Activated CD4-positive, alpha-beta memory T cell treated with anti-CD3 and anti-CD28 coated beads, Interleukin-2, amount 10 ng/mL, durations not matched to agents 7 days and 5 days (primary cell): ENCODE results near the gene GNG5. TPM values are rescaled to one million over a fixed set of nuclear protein-coding genes. Genes with fewer than 3 reads are reported as not detected.
A peak's percentile ranks its signal among the peaks of the same experiment; 100 is the strongest.
"Not testable (repeated sequence)": the region's sequence is repeated elsewhere in the genome, so short reads cannot be mapped to it uniquely, and the experiment has no call there.

Experiments used
- CTCF ChIA-PET: fragments of 350-600 bp; sonication (Branson Sonifier 250); formaldehyde crosslinking; loops from one replicate; lab custom pipeline; 2021; ENCODE audit warnings: antibody characterized with exemption, inconsistent platforms; lab: Charles Lee
- POLR2A ChIA-PET: fragments of 350-600 bp; sonication (Branson Sonifier 250); formaldehyde crosslinking; loops from one replicate; lab custom pipeline; 2021; ENCODE audit warnings: antibody characterized with exemption; lab: Charles Lee
- DNase-seq: peaks from one replicate; pipeline ENCODE4 v3.0.0-alpha.2; 2020
- H3K27ac Mint-ChIP-seq: one replicate; pipeline ENCODE4 v1.8.0; 2021; ENCODE audit warnings: mild to moderate bottlenecking, mixed read lengths
- H3K27me3 Mint-ChIP-seq: one replicate; pipeline ENCODE4 v1.8.0; 2021; ENCODE audit warnings: mixed read lengths
- H3K36me3 Mint-ChIP-seq: one replicate; pipeline ENCODE4 v1.8.0; 2021; ENCODE audit warnings: low read depth, mixed read lengths
- H3K4me1 Mint-ChIP-seq: one replicate; pipeline ENCODE4 v1.8.0; 2021; ENCODE audit warnings: mixed read lengths
- H3K4me3 Mint-ChIP-seq: one replicate; pipeline ENCODE4 v1.8.0; 2021; ENCODE audit warnings: mild to moderate bottlenecking, mixed read lengths
- H3K9me3 Mint-ChIP-seq: one replicate; pipeline ENCODE4 v1.8.0; 2021; ENCODE audit warnings: mixed read lengths
- total RNA-seq, 2 experiments: library from RNA; stranded (reverse); gene quantifications; one replicate each; pipeline ENCODE4 v1.2.3, GENCODE V29; 2021

GNG5 gene
- total RNA-seq, 2 experiments from 2014 or later = 122 to 127 TPM

DNA sequence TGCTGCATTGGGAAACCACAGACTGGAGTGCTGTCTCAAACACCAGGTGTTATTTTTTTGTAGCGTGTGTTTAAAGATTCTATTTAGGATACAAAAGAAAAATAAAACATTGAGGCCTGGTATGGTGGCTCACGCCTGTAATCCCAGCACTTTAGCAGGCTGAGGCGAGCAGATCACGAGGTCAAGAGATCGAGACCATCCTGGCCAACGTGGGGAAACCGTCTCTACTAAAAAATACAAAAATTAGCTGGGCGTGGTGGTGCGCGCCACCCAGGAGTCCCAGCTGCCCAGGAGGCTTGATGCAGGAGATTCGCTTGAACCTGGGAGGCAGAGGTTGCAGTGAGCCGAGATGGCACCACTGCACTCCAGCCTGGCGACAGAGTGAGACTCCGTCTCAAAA lies 1.5 kb upstream of the GNG5 start:
- H3K27me3 Mint-ChIP-seq, DNase-seq, CTCF ChIA-PET, H3K27ac Mint-ChIP-seq: not testable (repeated sequence)
- Mint-ChIP-seq H3K4me1 (peaks cover 29% of the 10 kb centered on the region), H3K4me3 (peak overlapping the region; percentile 95), H3K36me3 (peaks cover 53% of the 10 kb centered on the region), H3K9me3 (peaks cover 14% of the 10 kb centered on the region)
- POLR2A ChIA-PET = interaction anchor here (3.1 to 6.3 kb wide), 3 partner anchors 13 to 182 kb away, joined by 24 to 209 read pairs (median 30); partner anchors contain the start of genes CTBS and SSX2IP

DNA sequence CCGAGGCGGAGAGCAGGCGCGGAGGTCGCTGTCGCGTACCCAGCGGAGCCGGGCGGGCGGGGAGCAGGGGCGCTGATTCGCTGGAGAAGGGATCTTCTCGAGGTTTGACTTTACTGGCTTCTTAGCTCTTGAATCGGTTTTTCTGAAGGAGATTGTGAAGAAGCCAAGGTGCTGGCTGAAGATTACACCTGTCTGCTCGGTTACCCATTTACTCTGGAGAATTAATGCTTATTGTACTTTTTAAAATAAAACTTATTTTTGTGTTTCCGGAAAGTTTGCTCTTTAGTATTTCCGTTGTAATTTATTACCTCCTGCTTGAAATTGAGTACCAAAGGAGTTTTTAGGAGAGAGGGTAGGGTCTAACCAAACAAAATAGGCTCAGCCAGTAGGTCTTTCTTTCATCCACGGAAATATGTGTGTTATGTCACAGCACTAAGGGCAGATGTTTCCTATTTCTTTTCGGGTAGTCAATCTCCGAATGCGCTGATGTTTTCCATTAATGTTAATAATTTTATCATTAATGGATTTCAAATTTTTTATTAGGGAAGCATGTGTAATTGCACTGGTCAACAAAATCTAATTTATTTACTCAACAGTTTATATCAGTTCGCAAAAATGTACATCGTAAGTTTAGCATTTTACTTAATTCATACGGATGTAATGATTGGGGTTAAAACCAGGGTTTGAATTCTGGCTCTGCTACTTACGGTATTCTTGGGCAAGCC lies 510 bp upstream of the GNG5 start:
- CTCF ChIA-PET = interaction anchor here (0.6 to 3.6 kb wide), 7 partner anchors 27 to 740 kb away, joined by 3 to 27 read pairs (median 6); partner anchors contain the start of genes CTBS and PRKACB
- peaks cover 14% of the 10 kb centered on the region for H3K9me3 Mint-ChIP-seq
- H3K27me3 Mint-ChIP-seq = no peaks in the 10 kb centered on the region
- POLR2A ChIA-PET = interaction anchor here (0.6 to 6.3 kb wide), 25 partner anchors 9 to 999 kb away, joined by 3 to 209 read pairs (median 8); partner anchors contain the start of genes BCL10, C1orf52, CTBS and PRKACB
- H3K4me3 Mint-ChIP-seq = peak overlapping the region; percentile 95
- H3K36me3 Mint-ChIP-seq = peaks cover 54% of the 10 kb centered on the region
- H3K27ac Mint-ChIP-seq = peak overlapping the region; percentile 97
- H3K4me1 Mint-ChIP-seq = peaks cover 35% of the 10 kb centered on the region
- no peak for DNase-seq

DNA sequence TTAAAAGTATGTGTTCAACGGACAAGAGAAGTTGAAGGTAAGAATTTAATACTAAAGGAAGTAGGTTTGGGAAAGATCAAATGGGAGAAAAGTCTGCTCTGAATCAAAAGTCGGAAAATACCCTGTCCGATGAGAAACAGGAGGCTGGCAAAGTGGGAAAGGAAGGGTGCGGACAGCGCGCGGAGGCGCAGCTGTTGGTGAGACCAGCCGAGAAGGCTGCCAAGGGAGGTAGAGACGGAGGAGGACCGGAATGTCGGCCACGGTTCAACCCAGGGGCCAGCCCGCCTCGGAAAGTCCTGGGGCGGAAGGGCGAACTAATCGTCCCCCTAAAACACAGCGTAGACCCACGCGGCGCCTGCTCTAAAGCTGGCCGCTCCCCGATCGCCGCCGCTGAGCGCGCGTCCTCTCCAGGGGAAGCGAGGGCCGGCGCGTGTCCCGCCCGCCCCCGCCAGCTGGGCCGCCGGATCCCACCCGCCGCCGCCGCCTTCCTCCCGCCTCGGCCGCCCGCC lies 834 bp downstream of the GNG5 start:
- Mint-ChIP-seq H3K4me3 (peak overlapping the region; percentile 95), H3K9me3 (peaks cover 14% of the 10 kb centered on the region), H3K4me1 (peaks cover 48% of the 10 kb centered on the region), H3K27ac (peak overlapping the region; percentile 97), H3K36me3 (peaks cover 64% of the 10 kb centered on the region), H3K27me3 (no peaks in the 10 kb centered on the region)
- ChIA-PET POLR2A (interaction anchor here (0.8 to 6.3 kb wide), 23 partner anchors 8 to 998 kb away, joined by 3 to 209 read pairs (median 9); partner anchors contain the start of genes BCL10, CTBS, PRKACB and RPF1), CTCF (interaction anchor here (0.7 to 3.6 kb wide), 10 partner anchors 25 to 361 kb away, joined by 3 to 27 read pairs (median 4); partner anchors contain the start of genes CTBS and PRKACB)
- DNase-seq = no peak

DNA sequence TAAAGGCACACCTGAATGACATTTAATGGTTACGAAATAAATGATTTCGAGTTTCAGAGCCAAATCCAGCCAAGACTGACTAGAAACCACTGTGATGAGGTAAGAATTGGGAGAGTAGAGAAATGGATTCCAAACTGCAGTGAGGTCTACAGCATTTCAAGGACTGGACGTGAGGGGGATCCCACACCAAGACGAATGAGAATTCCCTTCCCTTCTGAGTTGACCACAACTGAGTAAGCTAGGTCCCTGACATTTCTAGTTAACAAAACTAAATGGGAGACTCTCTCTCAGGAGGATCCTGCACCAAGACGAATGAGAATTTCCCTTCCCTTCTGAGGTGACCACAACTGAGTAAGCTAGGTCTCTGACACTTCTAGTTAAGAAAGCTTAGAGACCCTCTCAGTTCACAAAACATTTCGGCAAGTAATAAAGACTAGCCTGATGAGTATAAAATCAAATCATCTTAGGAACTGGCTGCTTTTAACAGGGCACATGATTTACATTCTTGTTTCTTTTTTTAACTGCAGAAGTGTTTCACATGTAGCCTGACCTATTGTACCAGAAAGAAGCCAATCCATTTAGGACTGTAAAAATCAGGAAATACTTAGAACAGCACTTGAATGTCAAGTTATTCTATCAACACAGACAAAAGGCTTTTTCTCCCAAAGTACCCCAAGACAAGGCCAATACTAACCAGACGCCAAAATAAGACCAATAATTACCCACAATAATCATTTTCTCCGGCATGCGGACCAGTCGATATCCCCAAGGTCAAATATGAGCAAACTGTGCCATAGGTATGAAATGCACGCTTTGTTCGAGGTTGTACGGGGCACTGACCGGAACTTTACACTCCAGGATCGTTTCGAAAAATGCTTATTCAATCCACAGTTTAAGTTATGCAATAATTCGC lies 1.5 kb downstream of the GNG5 start:
- Mint-ChIP-seq H3K27me3 (no peaks in the 10 kb centered on the region), H3K9me3 (peaks cover 11% of the 10 kb centered on the region), H3K27ac (peak overlapping the region; percentile 93), H3K4me3 (peak overlapping the region; percentile 95), H3K4me1 (peaks cover 51% of the 10 kb centered on the region), H3K36me3 (peaks cover 68% of the 10 kb centered on the region)
- ChIA-PET POLR2A (interaction anchor here (1.1 to 6.3 kb wide), 15 partner anchors 10 to 427 kb away, joined by 3 to 209 read pairs (median 12); partner anchors contain the start of genes CTBS, PRKACB, RPF1 and SSX2IP), CTCF (interaction anchor here (1.0 to 3.6 kb wide), 8 partner anchors 24 to 431 kb away, joined by 3 to 27 read pairs (median 3); partner anchors contain the start of gene CTBS)
- DNase-seq = no peak

DNA sequence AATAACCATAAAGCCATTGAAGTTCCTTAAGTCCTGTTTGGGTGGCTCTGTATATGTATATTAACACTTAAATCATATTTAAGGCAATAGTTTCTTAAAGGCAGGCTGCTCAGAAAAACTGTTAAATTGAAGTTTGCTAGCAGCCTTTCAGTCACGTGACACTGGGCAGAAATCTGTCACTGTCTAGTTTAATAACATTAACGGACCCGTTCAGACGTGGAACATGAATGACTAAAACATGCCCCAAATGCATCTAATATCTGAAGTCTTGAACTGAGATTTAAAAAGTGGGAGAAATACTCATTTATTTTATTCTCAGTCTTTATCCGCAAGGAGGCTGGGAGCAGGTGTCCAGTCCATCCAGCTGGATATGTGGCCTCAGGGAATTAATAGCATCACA lies 3.5 kb downstream of the GNG5 start:
- Mint-ChIP-seq H3K27ac (no peak overlapping the region), H3K27me3 (no peaks in the 10 kb centered on the region), H3K9me3 (no peaks in the 10 kb centered on the region), H3K4me3 (peak overlapping the region; percentile 6), H3K4me1 (peaks cover 52% of the 10 kb centered on the region), H3K36me3 (peaks cover 60% of the 10 kb centered on the region)
- DNase-seq = no peak
- CTCF ChIA-PET = interaction anchor here (1.4 kb wide), 1 partner anchor 23 kb away, joined by 5 read pairs; no protein-coding TSS in a partner anchor
- POLR2A ChIA-PET = interaction anchor here (1.0 to 6.3 kb wide), 4 partner anchors 23 to 359 kb away, joined by 3 to 209 read pairs (median 50); partner anchors contain the start of genes CTBS, PRKACB and RPF1

DNA sequence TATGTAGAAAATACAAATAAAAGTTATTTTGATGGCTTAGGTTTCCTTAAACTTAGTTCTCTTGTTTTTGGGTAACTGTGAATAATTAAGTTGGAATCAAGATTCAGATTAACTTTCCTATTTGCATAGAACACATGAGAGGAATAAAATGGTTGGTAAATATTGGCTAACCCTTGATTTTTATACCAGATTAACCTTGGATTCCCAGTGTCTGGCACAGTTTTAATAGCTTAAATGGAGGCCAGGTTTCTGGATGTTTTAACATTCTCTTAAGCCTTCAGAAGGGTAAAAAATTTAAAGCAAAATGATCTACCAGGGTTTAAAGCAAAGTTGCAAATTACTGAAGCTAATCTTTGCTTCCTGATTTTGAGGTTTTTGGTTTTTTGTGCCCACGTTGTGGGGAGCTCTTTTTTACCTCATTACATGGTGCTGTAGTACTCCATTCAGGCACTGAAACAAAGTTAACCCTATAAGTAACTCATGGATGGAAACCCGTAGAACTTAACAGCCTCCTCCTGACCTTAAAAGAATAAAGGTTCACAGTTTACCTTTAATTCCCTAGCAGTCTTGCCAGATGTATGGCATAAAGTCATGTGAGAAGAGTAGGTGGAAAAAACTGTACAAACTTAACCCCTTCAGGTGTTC lies 8.6 kb downstream of the GNG5 start:
- Mint-ChIP-seq H3K4me1 (peaks cover 28% of the 10 kb centered on the region), H3K27me3 (no peaks in the 10 kb centered on the region), H3K36me3 (peaks cover 58% of the 10 kb centered on the region), H3K9me3 (no peaks in the 10 kb centered on the region), H3K4me3 (no peak overlapping the region), H3K27ac (no peak overlapping the region)
- DNase-seq = no peak
- POLR2A ChIA-PET = interaction anchor here (0.8 to 1.5 kb wide), 3 partner anchors 8 to 75 kb away, joined by 4 to 9 read pairs (median 5); partner anchors contain the start of genes GNG5, RPF1 and SPATA1
- CTCF ChIA-PET = interaction anchor here (0.7 to 1.1 kb wide), 2 partner anchors 122 to 354 kb away, joined by 3 read pairs; partner anchors contain the start of gene PRKACB

DNA sequence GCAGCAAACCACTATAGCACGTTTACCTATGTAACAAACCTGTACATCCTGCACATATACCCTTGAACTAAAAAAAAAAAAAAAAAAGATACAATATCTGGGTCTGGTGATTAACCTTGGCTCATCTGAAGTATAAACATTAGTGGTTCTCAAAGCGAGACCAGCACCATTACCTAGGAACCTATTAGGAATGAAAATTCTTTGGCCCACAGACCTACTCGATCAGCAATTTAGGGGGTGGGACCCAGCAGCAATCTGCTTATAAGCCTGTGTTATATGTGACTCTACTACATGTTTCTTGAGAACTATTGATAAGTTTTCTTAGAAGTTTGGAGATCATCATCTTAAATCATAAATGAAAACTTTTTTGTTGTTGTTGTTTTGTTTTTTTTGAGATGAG lies 9.9 kb downstream of the GNG5 start:
- H3K4me3 Mint-ChIP-seq = no peak overlapping the region
- DNase-seq = no peak
- peaks cover 65% of the 10 kb centered on the region for H3K36me3 Mint-ChIP-seq
- H3K27me3 Mint-ChIP-seq = no peaks in the 10 kb centered on the region
- H3K9me3 Mint-ChIP-seq = no peaks in the 10 kb centered on the region
- CTCF ChIA-PET = no interaction called here
- no peak overlapping the region for H3K27ac Mint-ChIP-seq
- POLR2A ChIA-PET = interaction anchor here (3.5 kb wide), 1 partner anchor 9 kb away, joined by 30 read pairs; the partner anchor contains the start of genes GNG5 and SPATA1
- peaks cover 19% of the 10 kb centered on the region for H3K4me1 Mint-ChIP-seq

DNA sequence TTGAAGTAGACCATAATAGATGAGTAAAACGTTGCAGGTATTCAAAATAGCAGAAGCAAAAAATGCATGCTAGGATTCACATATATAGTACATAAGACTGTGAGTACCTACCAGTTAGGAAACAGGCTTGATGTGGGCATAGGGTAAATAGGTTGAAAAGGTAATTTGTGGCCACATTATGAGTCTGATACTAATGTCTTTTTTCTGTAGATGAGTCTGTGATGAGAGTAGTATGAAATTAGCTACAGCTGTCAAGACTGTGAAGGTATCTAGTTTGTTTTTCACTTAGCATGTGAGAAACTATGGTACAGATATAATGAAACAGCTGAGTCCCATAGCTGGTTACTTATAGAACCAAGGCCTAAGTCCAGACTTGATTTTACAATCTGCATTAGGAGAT lies 12.6 kb downstream of the GNG5 start:
- no peaks in the 10 kb centered on the region for H3K9me3 Mint-ChIP-seq
- H3K4me1 Mint-ChIP-seq = peaks cover 14% of the 10 kb centered on the region
- H3K4me3 Mint-ChIP-seq = no peak overlapping the region
- no peak overlapping the region for H3K27ac Mint-ChIP-seq
- POLR2A ChIA-PET = interaction anchor here (2.4 to 3.5 kb wide), 2 partner anchors 12 to 80 kb away, joined by 13 to 30 read pairs; partner anchors contain the start of genes CTBS, GNG5 and SPATA1
- H3K27me3 Mint-ChIP-seq = no peaks in the 10 kb centered on the region
- no peak for DNase-seq
- H3K36me3 Mint-ChIP-seq = peaks cover 64% of the 10 kb centered on the region
- CTCF ChIA-PET = no interaction called here

DNA sequence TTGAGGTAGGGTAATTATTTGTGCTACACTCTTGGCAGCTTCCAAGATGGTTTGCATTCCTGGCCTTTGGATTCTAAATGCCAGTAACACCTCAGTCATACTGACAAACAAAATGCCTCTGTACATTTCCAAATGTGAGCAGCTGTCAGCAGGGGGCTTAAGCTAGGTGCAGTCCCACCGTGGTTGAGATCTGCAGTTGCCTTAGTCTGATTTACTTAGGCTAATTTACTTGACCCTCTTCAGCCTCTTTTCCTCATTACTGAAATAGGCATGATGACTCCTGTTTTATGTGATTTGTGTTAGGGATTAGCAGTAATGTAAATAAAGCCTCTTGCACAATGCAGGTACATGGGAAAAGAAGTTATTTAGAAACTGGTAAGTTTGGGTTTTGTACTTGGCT lies 13.7 kb downstream of the GNG5 start:
- Mint-ChIP-seq H3K27ac (no peak overlapping the region), H3K27me3 (no peaks in the 10 kb centered on the region), H3K4me1 (peaks cover 9% of the 10 kb centered on the region), H3K9me3 (no peaks in the 10 kb centered on the region), H3K4me3 (no peak overlapping the region), H3K36me3 (peaks cover 59% of the 10 kb centered on the region)
- DNase-seq = no peak
- POLR2A ChIA-PET = no interaction called here
- CTCF ChIA-PET = no interaction called here

DNA sequence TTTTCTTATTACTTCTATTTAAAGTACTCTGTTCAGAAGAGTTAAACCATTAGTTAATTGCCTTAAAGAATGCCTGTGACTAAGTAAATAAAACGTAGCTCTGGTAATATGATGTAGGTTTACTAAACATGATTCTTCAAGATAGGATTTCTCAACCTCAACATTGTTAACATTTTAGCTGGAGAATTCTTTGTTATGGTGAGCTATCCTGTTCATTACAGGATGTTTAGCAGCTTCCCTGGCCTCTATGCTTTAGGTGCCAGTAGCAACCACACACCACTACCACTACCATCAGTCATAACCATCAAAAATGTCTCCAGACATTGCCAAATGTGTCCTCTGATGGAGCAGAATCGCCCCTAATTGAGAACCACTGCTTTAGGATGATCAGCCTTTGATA lies 16.6 kb downstream of the GNG5 start:
- peaks cover 17% of the 10 kb centered on the region for H3K4me1 Mint-ChIP-seq
- H3K36me3 Mint-ChIP-seq = peaks cover 54% of the 10 kb centered on the region
- H3K27ac Mint-ChIP-seq = no peak overlapping the region
- ChIA-PET CTCF (interaction anchor here (0.9 kb wide), 1 partner anchor 9 kb away, joined by 3 read pairs; no protein-coding TSS in a partner anchor), POLR2A (interaction anchor here (1.0 to 1.7 kb wide), 4 partner anchors 10 to 84 kb away, joined by 3 to 6 read pairs (median 4); partner anchors contain the start of genes CTBS, GNG5 and SPATA1)
- no peaks in the 10 kb centered on the region for H3K27me3 Mint-ChIP-seq
- no peaks in the 10 kb centered on the region for H3K9me3 Mint-ChIP-seq
- no peak for DNase-seq
- no peak overlapping the region for H3K4me3 Mint-ChIP-seq

DNA sequence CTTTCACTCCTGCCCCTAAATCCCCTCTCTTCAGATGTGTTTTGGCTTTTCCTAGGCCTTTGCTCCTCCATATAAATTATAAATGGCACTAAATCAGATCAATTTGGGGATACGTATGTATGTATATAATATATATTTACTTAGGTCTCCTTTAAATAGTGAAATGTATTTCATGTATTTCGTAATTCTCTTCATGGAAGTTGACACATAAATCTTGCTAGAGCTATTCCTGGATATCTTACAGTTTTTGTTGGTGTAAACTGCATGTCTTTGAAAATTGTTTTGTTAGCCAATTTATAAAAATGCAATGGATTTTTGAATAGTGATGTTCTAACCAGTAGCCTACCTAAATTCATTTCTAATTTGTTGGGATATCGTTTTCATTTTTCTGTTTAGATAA lies 18.3 kb downstream of the GNG5 start:
- POLR2A ChIA-PET = no interaction called here

More for the DNA sequence above, 18.3 kb downstream of the GNG5 start:
- Mint-ChIP-seq H3K27me3 (no peaks in the 10 kb centered on the region), H3K4me1 (peaks cover 20% of the 10 kb centered on the region), H3K4me3 (no peak overlapping the region), H3K36me3 (peaks cover 63% of the 10 kb centered on the region), H3K27ac (no peak overlapping the region), H3K9me3 (no peaks in the 10 kb centered on the region)
- no peak for DNase-seq
- CTCF ChIA-PET = no interaction called here
